NCI-H2081 treated with DMSO at 0.1 percent for 48 hours (cell line): ENCODE measurements around the gene ZNF644.
"Not testable (repeated sequence)": the region's sequence is repeated elsewhere in the genome, so short reads cannot be mapped to it uniquely, and the experiment has no call there.

Source experiments
- DNase-seq: peaks from one replicate; lab custom pipeline; 2025; lab: John Stamatoyannopoulos, UW

ZNF644 gene

GRCh38 chr1:91021686-91022517 lies at the start of gene ZNF644:
TSS of gene ZNF644 (minus strand) at chr1:91022035. CDS start at chr1:90982353, 39,682 bp downstream.
- peak; percentile 26 for DNase-seq

DNA sequence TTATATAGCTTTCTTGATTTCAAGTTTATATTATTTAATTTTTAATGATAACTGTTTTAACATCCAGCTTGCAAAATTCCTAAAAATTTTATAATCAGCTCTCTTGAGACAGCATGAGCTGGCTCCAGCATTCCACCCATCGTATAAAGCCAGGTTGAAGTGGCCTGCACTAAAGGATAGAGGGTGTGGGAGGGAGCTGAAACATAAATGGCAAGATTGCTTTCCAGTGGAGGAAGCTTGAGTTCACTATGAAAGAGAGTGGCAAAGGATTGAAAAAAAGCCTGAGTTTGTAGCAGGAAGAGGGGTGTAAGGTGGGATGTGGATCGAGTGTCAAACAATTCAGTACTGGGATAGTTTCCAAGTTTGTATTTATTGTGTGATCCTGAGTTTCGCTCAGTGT lies 48.5 kb upstream of the ZNF644 start:
- DNase-seq: no peak

DNA sequence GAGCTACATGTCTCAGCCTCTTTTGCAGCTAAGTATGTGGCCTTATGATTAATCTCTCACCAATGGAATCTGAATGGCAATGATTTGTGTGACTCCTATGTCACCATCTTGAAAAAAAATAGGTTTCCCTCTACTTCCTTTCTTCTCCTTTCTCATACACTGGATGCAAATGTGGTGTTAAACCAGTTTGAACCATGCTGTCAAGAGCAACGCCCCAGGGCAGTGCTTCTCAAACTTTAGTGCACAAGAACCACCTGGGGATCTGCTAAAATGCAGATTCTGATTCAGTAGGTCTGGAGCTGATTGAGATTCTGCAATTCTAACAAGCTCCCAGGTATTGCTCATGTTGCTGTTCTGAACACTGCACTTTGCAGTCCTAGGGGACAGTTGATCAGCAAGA lies 44.7 kb upstream of the ZNF644 start:
- DNase-seq: no peak

- no peak for DNase-seq
Measured at GRCh38 chr1:91065337-91065736, 43.5 kb upstream of the ZNF644 start.

DNA sequence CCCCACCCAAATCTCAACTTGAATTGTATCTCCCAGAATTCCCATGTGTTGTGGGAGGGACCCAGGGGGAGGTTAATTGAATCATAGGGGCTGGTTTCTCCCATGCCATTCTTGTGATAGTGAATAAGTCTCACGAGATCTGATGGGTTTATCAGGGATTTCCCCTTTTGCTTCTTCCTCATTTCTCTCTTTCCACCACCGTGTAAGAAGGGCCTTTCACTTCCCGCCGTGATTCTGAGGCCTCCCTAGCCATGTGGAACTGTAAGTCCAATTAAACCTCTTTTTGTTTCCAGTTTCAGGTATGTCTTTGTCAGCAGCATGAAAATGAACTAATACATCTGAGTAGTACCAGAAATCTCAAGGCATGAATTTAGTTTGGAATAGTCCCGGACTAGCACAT lies 41.6 kb upstream of the ZNF644 start:
- DNase-seq: not testable (repeated sequence)

GRCh38 chr1:91059157-91059556 lies 37.3 kb upstream of the ZNF644 start:
- DNase-seq: no peak

DNA sequence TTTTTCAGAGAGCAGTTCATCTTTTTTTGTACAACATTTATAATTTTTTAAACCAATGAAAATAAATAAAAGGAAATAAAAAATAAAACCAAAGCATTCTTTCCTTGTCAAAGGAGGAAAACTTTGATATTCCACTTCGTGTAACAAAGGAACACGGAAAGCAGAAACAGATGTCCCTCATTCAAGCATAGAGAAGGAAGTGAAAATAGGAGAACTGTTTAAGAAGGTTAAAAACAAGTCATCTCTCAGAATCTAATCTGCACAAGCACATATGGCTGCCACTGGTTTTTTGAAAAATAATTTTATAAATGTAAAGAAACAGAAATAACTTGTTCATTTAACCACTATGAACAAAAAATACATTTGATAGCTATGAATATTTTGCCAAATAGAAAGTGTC lies 35.9 kb upstream of the ZNF644 start:
- no peak for DNase-seq

GRCh38 chr1:91054780-91055481 lies 33.1 kb upstream of the ZNF644 start:
- no peak for DNase-seq

- no peak for DNase-seq
Measured at GRCh38 chr1:91053630-91054029, 31.8 kb upstream of the ZNF644 start.

- not testable (repeated sequence) for DNase-seq
Measured at GRCh38 chr1:91049551-91049950, 27.7 kb upstream of the ZNF644 start.

DNA sequence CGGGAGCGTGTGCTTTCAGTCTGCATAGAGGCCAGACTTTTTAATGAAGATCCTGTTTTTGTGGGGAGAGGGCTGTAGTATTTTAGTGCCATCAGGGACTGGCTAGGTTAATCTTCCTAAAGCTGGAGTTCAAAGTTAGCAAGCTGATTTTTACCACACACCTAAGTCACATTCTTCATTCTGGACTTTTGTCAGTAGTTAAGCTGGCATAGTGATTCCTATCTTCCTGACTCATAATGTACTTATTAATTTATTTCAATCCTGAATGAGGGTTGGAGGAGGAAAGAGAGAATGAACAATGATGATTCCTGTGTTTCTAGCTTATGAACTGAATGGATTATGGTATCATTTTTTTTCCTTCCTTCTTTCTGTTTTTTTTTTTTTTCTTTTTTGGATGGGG lies 24.9 kb upstream of the ZNF644 start:
- no peak for DNase-seq

DNA sequence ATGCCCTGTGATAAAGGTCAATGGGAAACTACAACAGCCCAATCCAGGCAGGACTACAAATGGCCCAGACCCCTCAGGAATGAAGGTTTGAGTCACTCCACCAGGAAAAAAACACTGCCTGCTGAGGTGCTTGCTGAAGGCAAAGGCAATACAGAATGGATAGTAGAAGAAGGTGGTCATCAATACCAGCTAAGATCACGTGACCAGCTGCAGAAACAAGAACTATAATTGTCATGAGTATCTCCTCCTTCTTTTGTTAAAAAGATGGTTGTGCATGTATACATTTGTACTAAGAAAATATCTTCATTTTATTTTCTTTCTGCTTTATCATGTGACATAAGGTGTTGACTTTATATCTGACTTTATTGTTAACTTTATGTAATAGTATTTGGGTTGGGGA lies 23.4 kb upstream of the ZNF644 start:
- no peak for DNase-seq

GRCh38 chr1:91044776-91045175 lies 22.9 kb upstream of the ZNF644 start:
- DNase-seq: not testable (repeated sequence)

DNA sequence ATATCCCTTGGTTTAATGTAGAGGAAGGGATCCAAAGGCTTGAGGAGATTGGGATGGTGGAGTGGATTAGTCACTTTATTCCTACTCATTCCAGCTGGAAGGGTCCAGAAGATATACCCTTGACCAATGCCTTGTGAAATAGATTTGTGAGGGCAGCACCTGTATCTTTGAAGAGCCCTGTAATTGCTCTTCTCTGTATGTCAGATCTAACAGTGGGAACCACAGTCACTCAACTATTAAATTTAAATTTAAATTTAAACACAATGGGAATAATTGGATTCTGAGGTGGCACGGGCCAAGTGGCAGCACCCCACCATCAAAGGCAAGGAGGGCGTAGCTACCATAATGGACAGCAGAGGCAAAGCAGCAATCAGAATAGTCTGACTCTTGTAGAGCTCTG lies 20.5 kb upstream of the ZNF644 start:
- DNase-seq: not testable (repeated sequence)

- DNase-seq: no peak
Measured at GRCh38 chr1:91038582-91038981, 16.7 kb upstream of the ZNF644 start.

- DNase-seq: no peak
Measured at GRCh38 chr1:91036894-91037829, 15.3 kb upstream of the ZNF644 start.

DNA sequence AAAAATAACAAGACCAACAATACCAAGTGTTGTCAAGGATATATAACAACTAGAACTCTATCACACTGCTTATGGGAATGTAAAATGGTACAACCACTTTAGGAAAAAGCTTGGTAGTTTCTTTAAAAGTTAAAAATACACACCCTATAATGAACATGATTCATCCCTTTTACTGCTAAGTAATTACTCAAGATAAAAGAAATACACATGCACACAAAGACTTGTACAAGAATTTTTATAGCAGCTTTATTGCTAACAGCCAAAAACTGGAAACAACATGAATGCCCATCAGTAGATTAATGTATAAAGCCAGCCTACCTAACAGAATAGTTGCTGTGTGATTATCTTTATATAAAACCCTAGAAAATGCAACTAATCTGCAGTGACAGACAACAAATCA lies 10.5 kb upstream of the ZNF644 start:
- DNase-seq: no peak

DNA sequence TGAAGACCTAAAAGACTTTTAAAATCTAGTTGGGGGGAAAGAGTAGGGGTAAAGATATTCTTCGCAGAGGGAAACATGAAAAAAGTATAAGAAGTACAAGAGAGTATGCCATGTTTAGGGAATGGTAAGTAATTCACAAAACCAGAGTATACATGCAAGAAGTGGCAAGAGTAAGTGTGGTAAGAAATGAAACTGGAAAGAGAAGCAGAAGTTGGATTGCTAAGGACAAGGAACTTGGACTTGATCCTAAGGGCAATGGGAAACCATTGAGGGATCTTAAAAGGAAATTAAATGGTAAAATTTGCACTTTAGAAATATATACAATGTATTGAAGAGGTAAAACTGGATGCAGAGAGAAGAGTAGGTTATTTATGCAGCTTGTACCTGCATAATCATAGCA lies 9.2 kb upstream of the ZNF644 start:
- no peak for DNase-seq

GRCh38 chr1:91026777-91027176 lies 4.9 kb upstream of the ZNF644 start:
- no peak for DNase-seq

DNA sequence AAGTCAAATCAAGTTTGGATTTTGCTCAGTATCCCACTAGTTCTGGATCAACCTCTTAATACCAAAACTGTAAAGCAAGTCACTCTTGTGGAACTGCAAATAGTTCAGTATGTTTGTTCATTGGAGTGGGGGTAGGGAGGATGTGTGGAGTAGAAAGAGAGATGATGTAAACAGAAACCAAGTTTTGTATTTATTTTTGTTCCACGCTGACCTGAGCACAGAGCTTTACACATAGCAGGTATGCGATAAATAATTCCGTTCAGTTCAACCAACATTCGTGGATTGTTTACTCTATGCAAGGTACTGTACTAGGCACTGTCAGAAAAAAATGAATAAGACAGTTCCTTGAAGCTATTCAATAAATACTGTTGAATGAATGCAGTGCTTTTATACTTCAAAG lies 4.5 kb upstream of the ZNF644 start:
- no peak for DNase-seq

- DNase-seq: no peak
Measured at GRCh38 chr1:91024481-91025119, 2.8 kb upstream of the ZNF644 start.

DNA sequence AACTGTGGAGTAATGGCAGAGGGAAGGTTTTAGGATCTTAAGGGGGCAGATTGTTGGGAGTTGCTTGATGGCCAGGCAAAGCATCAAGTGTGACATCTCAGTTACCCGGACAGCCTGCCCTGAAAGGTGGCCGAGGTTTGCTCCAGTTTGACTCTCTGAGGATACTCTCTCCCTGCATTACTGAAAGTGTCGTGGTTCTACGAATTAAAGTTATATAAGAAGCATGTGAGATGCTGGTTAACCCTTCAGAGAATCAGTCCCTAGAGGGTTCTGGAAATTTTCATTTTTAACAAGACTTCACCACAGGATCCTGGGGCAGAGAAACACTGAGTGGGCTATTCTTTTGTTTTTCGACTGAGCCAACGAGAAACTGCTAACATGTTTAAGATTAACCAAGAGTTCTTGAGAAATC lies 689 bp upstream of the ZNF644 start:
- no peak for DNase-seq
